ENCODE results near the gene ETHE1. TPM values are rescaled to one million over a fixed set of nuclear protein-coding genes. Genes with fewer than 3 reads are reported as not detected.

The ETHE1 gene
- total and polyA plus RNA-seq, 2 of the 8 experiments (the other 6 are each of a cell fraction or from before 2014, with no cell fraction given), result 19.9 to 96.0 TPM

- Histone ChIP-seq H3K79me2 (ENCODE audit: control insufficient read depth in 1 of 2, insufficient read depth in 2 of 2, low read length in 2 of 2) (no peaks in the 10 kb centered on the region), H2BK15ac (ENCODE audit: low read length) (no peak overlapping the region), H2AK5ac (ENCODE audit: low read depth, low read length) (no peak overlapping the region), H3K23ac (ENCODE audit: insufficient read length) (no peak overlapping the region), H3K27me3 (replicated peaks in 1 of 4; ENCODE audit: control insufficient read depth in 3 of 4, extremely low read depth in 1 of 4, insufficient read depth in 3 of 4, low read length in 3 of 4) (peaks cover 3 to 16% (median 14%) of the 10 kb centered on the region in 4 experiments), H3K23me2 (ENCODE audit: low read depth, low read length) (peaks cover 12% of the 10 kb centered on the region; the same call in 1 of the 2 replicates), H3K4me2 (ENCODE audit: insufficient read depth in 1 of 2, low read depth in 2 of 2, low read length in 2 of 2) (no peak overlapping the region), H2BK20ac (ENCODE audit: low read length) (no peak overlapping the region), H2AFZ (ENCODE audit: low read length) (no peak overlapping the region), H3K9ac (replicated peaks in 1 of 4; ENCODE audit: extremely low read depth in 1 of 4, low read depth in 3 of 4, low read length in 3 of 4) (no peak overlapping the region), H4K20me1 (replicated peaks in 1 of 2; ENCODE audit: control insufficient read depth in 1 of 2, insufficient read depth in 2 of 2, low read length in 2 of 2) (peaks cover 0 to 2% of the 10 kb centered on the region in 2 experiments), H3K4me1 (replicated peaks in 1 of 4; ENCODE audit: control insufficient read depth in 3 of 4, insufficient read depth in 4 of 4, low read length in 3 of 4) (peaks cover 0 to 6% (median 0%) of the 10 kb centered on the region in 4 experiments; a peak in 1 of 7 replicates), H4K5ac (ENCODE audit: insufficient read length, low read depth, low read length) (no peak overlapping the region), H4K91ac (replicated peaks; ENCODE audit: insufficient read length, low read length) (no peak overlapping the region), H3K79me1 (ENCODE audit: low read depth, low read length) (no peaks in the 10 kb centered on the region), H3K27ac (ENCODE audit: low read depth, low read length) (no peak overlapping the region), H2BK120ac (replicated peaks; ENCODE audit: low read depth, low read length) (no peak overlapping the region), H3K4me3 (ENCODE audit: extremely low read depth in 1 of 4, insufficient read depth in 2 of 4, low read depth in 3 of 4, low read length in 4 of 4) (no peak overlapping the region), H3K9me3 (ENCODE audit: insufficient read depth in 2 of 2, low read depth in 1 of 2, low read length in 1 of 2) (no peaks in the 10 kb centered on the region), H3K14ac (ENCODE audit: insufficient read length) (no peak overlapping the region), H2BK12ac (ENCODE audit: low read depth, low read length) (no peak overlapping the region), H3K36me3 (ENCODE audit: control insufficient read depth in 2 of 4, insufficient read depth in 4 of 4, low read length in 3 of 4) (peaks cover 0 to 8% (median 2%) of the 10 kb centered on the region in 4 experiments; a peak in 3 of 8 replicates), H3K4ac (replicated peaks; ENCODE audit: insufficient read length, low read depth, low read length) (no peak overlapping the region), H3K18ac (ENCODE audit: extremely low read depth, low read length) (no peak overlapping the region), H4K8ac (ENCODE audit: extremely low read depth, insufficient read depth, low read length) (no peak overlapping the region), H2BK5ac (ENCODE audit: low read depth, low read length) (no peak overlapping the region), H3K56ac (replicated peaks; ENCODE audit: insufficient read length, low read depth, low read length) (no peak overlapping the region)
- FAIRE-seq, result no peak
- DNase-seq (ENCODE audit: low read depth in 1 of 2, low spot score in 2 of 2), result no peak
- ChIA-PET POLR2A (ENCODE audit: partially characterized antibody) (no interaction called here), CTCF (ENCODE audit: partially characterized antibody) (interaction anchor here (0.6 to 1.9 kb wide), 8 partner anchors 19 to 221 kb away, joined by 3 to 9 read pairs (median 4); no protein-coding TSS in a partner anchor)
- TF ChIP-seq PHF8 (conservative IDR thresholded peaks at IDR 0.05; ENCODE audit: low read depth, low read length), result no peak
- 73% methylated on average over 3 of the region's 3 CpGs; no CpG with 5 or more reads in 1 of the 2 experiments for WGBS, 2 experiments (ENCODE audit: extremely low coverage in 1 of 2, insufficient coverage in 1 of 2, insufficient read length in 1 of 2, insufficient replicate concordance in 2 of 2, low coverage in 1 of 2, low lambda C conversion rate in 2 of 2, missing lambda C conversion rate in 1 of 2)
Observed at GRCh38 chr19:43499042-43499441, 28.0 kb downstream of the ETHE1 start.

Data from H1 (cell line).